Measurements from ENCODE around the gene SLC2A1.
A peak's percentile ranks its signal among the peaks of the same experiment; 100 is the strongest.

SLC2A1 gene

DNA sequence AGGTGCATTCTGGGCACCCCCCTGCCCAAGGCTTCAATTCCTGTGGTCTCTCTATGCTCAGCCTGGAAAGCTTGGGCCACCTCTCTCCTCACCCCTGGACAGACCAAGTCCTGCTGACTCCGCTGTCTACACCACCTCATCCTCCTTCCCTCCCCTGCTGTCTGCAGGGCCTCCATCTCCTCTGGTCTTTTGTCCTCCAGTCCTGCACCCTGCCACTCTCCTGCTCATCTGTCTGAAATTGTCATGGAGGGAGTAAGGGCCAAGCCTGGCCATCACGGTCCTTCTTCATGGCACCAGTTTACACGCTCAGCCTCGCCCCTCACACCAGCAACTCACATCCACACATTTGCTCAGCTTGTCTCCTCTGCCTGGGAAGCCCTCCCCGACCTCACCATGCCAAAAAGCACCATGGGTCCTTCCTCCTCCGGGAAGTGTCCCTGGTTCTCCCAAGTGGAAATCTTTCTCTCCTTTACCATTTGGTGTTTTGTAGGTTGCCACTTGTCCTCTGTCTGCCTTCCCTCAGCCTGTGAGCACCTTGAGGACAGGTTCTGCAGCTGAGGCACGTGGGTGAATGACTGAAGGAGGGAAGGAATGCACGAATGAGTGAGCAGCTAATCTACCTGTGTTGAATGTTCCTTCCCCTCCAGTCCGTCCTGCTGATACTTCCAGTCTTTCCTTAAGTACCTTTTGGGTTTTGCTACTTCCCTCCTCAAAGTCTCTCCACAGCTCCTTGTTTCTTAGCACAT, 2.1 kb upstream of the SLC2A1 start:
- H3K4me2 ChIP-seq (ENCODE audit: low read length), result peak overlapping the region; percentile 97
- peaks cover 37% of the 10 kb centered on the region for H3K79me2 ChIP-seq (ENCODE audit: control insufficient read depth, low read length)
- H3K4me3 ChIP-seq (ENCODE audit: low read length), result peak overlapping the region; percentile 35
- H3K27ac ChIP-seq (ENCODE audit: low read depth, low read length), result no peak overlapping the region
- H3K4me1 ChIP-seq (ENCODE audit: control insufficient read depth, low read length), result peaks cover 56% of the 10 kb centered on the region
- peaks cover 12% of the 10 kb centered on the region for H4K20me1 ChIP-seq (ENCODE audit: control insufficient read depth, insufficient read depth, low read depth, low read length)
- H3K9me2 ChIP-seq (replicated peaks; ENCODE audit: control insufficient read depth, low read length), result no peaks in the 10 kb centered on the region
- peaks cover 21% of the 10 kb centered on the region for H3K36me3 ChIP-seq (ENCODE audit: control insufficient read depth, low read length)
- TF ChIP-seq EZH2phosphoT487 (IDR thresholded peaks at IDR 0.05; ENCODE audit: borderline replicate concordance, low read length) (no peak), CTCF (IDR thresholded peaks at IDR 0.05; ENCODE audit: low read depth, low read length, poor library complexity, severe bottlenecking) (no peak)
- H3K9me3 ChIP-seq (ENCODE audit: control insufficient read depth, insufficient read depth, low read length), result no peaks in the 10 kb centered on the region
- peaks cover 11% of the 10 kb centered on the region for H3K27me3 ChIP-seq (ENCODE audit: control insufficient read depth, low read length)
- H3F3A ChIP-seq (ENCODE audit: control insufficient read depth, insufficient read depth), result no peaks in the 10 kb centered on the region

GRCh38 chr1:42960122-42960390, 1.4 kb upstream of the SLC2A1 start:
- no peak for TF ChIP-seq EZH2phosphoT487 (IDR thresholded peaks at IDR 0.05; ENCODE audit: borderline replicate concordance, low read length)
- TF ChIP-seq CTCF (IDR thresholded peaks at IDR 0.05; ENCODE audit: low read depth, low read length, poor library complexity, severe bottlenecking), result no peak
- Histone ChIP-seq H3K4me1 (ENCODE audit: control insufficient read depth, low read length) (peaks cover 63% of the 10 kb centered on the region), H3K9me3 (ENCODE audit: control insufficient read depth, insufficient read depth, low read length) (no peaks in the 10 kb centered on the region), H3K4me2 (ENCODE audit: low read length) (peak overlapping the region; percentile 97), H4K20me1 (ENCODE audit: control insufficient read depth, insufficient read depth, low read depth, low read length) (peaks cover 18% of the 10 kb centered on the region), H3F3A (ENCODE audit: control insufficient read depth, insufficient read depth) (no peaks in the 10 kb centered on the region), H3K79me2 (ENCODE audit: control insufficient read depth, low read length) (peaks cover 44% of the 10 kb centered on the region), H3K9me2 (replicated peaks; ENCODE audit: control insufficient read depth, low read length) (no peaks in the 10 kb centered on the region), H3K36me3 (ENCODE audit: control insufficient read depth, low read length) (peaks cover 28% of the 10 kb centered on the region), H3K27me3 (ENCODE audit: control insufficient read depth, low read length) (peaks cover 11% of the 10 kb centered on the region), H3K4me3 (ENCODE audit: low read length) (peak overlapping the region; percentile 86), H3K27ac (ENCODE audit: low read depth, low read length) (no peak overlapping the region)

- H3K36me3 ChIP-seq (ENCODE audit: control insufficient read depth, low read length), result peaks cover 48% of the 10 kb centered on the region
- H4K20me1 ChIP-seq (ENCODE audit: control insufficient read depth, insufficient read depth, low read depth, low read length), result peaks cover 35% of the 10 kb centered on the region
- H3K79me2 ChIP-seq (ENCODE audit: control insufficient read depth, low read length), result peaks cover 65% of the 10 kb centered on the region
- H3K9me2 ChIP-seq (replicated peaks; ENCODE audit: control insufficient read depth, low read length), result no peaks in the 10 kb centered on the region
- TF ChIP-seq EZH2phosphoT487 (IDR thresholded peaks at IDR 0.05; ENCODE audit: borderline replicate concordance, low read length), result no peak
- TF ChIP-seq CTCF (IDR thresholded peaks at IDR 0.05; ENCODE audit: low read depth, low read length, poor library complexity, severe bottlenecking), result no peak
- peak overlapping the region; percentile 19; the same call in 1 of the 2 replicates for H3K27ac ChIP-seq (ENCODE audit: low read depth, low read length)
- H3K4me3 ChIP-seq (ENCODE audit: low read length), result peak overlapping the region; percentile 86
- H3K9me3 ChIP-seq (ENCODE audit: control insufficient read depth, insufficient read depth, low read length), result no peaks in the 10 kb centered on the region
- H3K4me2 ChIP-seq (ENCODE audit: low read length), result peak overlapping the region; percentile 97
- H3K27me3 ChIP-seq (ENCODE audit: control insufficient read depth, low read length), result peaks cover 8% of the 10 kb centered on the region; the same call in 1 of the 2 replicates
- peaks cover 78% of the 10 kb centered on the region for H3K4me1 ChIP-seq (ENCODE audit: control insufficient read depth, low read length)
- H3F3A ChIP-seq (ENCODE audit: control insufficient read depth, insufficient read depth), result no peaks in the 10 kb centered on the region
Observed at GRCh38 chr1:42957880-42958487, 684 bp downstream of the SLC2A1 start.

Measured in DOHH2 (cell line).